K562 (cell line): ENCODE measurements around the gene SPTBN5. TPM values are rescaled to one million over a fixed set of nuclear protein-coding genes. Genes with fewer than 3 reads are reported as not detected.

Source experiments
- ATAC-seq: fragments of 200-7000 bp; cut with Tn5 transposase; 3 replicates; pipeline ENCODE4 v1.9.1; 2020; ENCODE audit warnings: moderate library complexity
- BruUV-seq: library from RNA; stranded (reverse); fragments of 400-500 nt; replicated peaks from 2 replicates; lab custom pipeline; 2021; lab: Mats Ljungman, UMichigan
- CTCF ChIA-PET: fragments of 300-600 bp; formaldehyde crosslinking; extraction: SDS; loops from one replicate; lab custom pipeline; 2021; ENCODE audit warnings: low intra/inter-chr PET ratio; lab: Yijun Ruan, JAX
- POLR2A ChIA-PET: fragments of 300-600, 350-650 bp; sonication (Branson Sonifier 250); formaldehyde crosslinking; extraction: SDS; loops from one replicate; lab custom pipeline; 2021; ENCODE audit warnings: antibody characterized with exemption, inconsistent platforms; lab: Yijun Ruan, JAX
- DNase-seq, 4 experiments: peaks; one replicate each; pipeline versions ENCODE4 v3.0.0 to v3.0.0-alpha.2; 2011 to 2018; ENCODE audit warnings: low spot score in 3 of 4, mixed read lengths in 3 of 4; ENCODE audit errors: extremely low read depth in 1 of 4
- FAIRE-seq: peaks from 2 replicates; lab custom pipeline; 2011; peaks lifted over from hg19 to GRCh38; lab: Jason Lieb, UNC
- H2AFZ ChIP-seq: 2 replicates; pipeline ENCODE4 v1.6.0; 2011; ENCODE audit warnings: low read depth, low read length, control low read depth, inconsistent platforms
- H3K27ac ChIP-seq: fragments of 200-600 bp; 3 replicates; pipeline ENCODE4 v1.8.0; 2011; ENCODE audit warnings: low read depth, mild to moderate bottlenecking, control low read depth, inconsistent platforms, low read length, moderate library complexity, mixed read lengths; ENCODE audit errors: extremely low read depth
- H3K27me3 ChIP-seq, 2 experiments: fragments of 300-600 bp in 1 of 2; 2 replicates in 1 of 2; 3 replicates in 1 of 2; pipeline versions ENCODE4 v1.6.0 to v1.8.0; 2011; ENCODE audit warnings: inconsistent platforms in 2 of 2, low read length in 2 of 2, mild to moderate bottlenecking in 1 of 2, mixed read lengths in 1 of 2, moderate library complexity in 1 of 2; ENCODE audit not compliant: control insufficient read depth in 2 of 2, insufficient read depth in 2 of 2
- H3K36me3 ChIP-seq: fragments of 300-600 bp; 3 replicates; pipeline ENCODE4 v1.8.0; 2011; ENCODE audit warnings: mild to moderate bottlenecking, low read length, inconsistent platforms; ENCODE audit not compliant: control insufficient read depth, insufficient read depth
- H3K4me1 ChIP-seq, 2 experiments: fragments of 200-600 bp in 1 of 2; replicated peaks in 1 of 2; 2 replicates in 1 of 2; 3 replicates in 1 of 2; pipeline versions ENCODE4 v1.5.1 to v1.8.0; 2011; ENCODE audit warnings: inconsistent platforms in 2 of 2, low read length in 2 of 2, mild to moderate bottlenecking in 1 of 2, mixed read lengths in 1 of 2, moderate library complexity in 1 of 2; ENCODE audit not compliant: control insufficient read depth in 2 of 2, insufficient read depth in 2 of 2
- H3K4me2 ChIP-seq: 2 replicates; pipeline ENCODE4 v1.6.1; 2011; ENCODE audit warnings: low read length, control low read depth, inconsistent platforms, mixed read lengths; ENCODE audit not compliant: insufficient read depth
- H3K4me3 ChIP-seq: fragments of 200-600 bp; sonication (generic), shearing (Covaris generic); 2 replicates; pipeline ENCODE4 v1.5.1; 2016; ENCODE audit warnings: control low read depth, inconsistent platforms
- H3K79me2 ChIP-seq: fragments of 200-600 bp; 3 replicates; pipeline ENCODE4 v1.8.0; 2011; ENCODE audit warnings: low read length, inconsistent platforms; ENCODE audit not compliant: control insufficient read depth, insufficient read depth
- H3K9ac ChIP-seq, 2 experiments: 2 replicates each; pipeline versions ENCODE4 v1.6.0 to v1.6.1; 2011; ENCODE audit warnings: low read depth in 2 of 2, low read length in 2 of 2, control low read depth in 1 of 2, inconsistent platforms in 1 of 2, mild to moderate bottlenecking in 1 of 2, mixed read lengths in 1 of 2; ENCODE audit not compliant: insufficient read depth in 1 of 2
- H3K9me1 ChIP-seq: one replicate; pipeline ENCODE4 v1.6.0; 2011; ENCODE audit warnings: inconsistent platforms, mild to moderate bottlenecking, low read length, moderate library complexity; ENCODE audit not compliant: control insufficient read depth, insufficient read depth
- H3K9me3 ChIP-seq: replicated peaks from 2 replicates; pipeline ENCODE4 v1.5.1; 2011; ENCODE audit warnings: low read depth, low read length, inconsistent platforms; ENCODE audit not compliant: control insufficient read depth, insufficient read depth
- H4K20me1 ChIP-seq: replicated peaks from 2 replicates; pipeline ENCODE4 v1.6.1; 2011; ENCODE audit warnings: low read length, inconsistent platforms, mixed read lengths; ENCODE audit not compliant: control insufficient read depth, insufficient read depth
- CHCHD3 ChIP-seq: fragments of 250-450 bp; sonication (Bioruptor Pico); IDR thresholded peaks from 2 replicates; pipeline ENCODE4 v2.1.2; 2022; ENCODE audit warnings: mild to moderate bottlenecking
- MYNN ChIP-seq, 2 experiments: sonication (generic); formaldehyde crosslinking in 1 of 2; IDR thresholded peaks; 2 replicates each; pipeline versions ENCODE4 v1.5.0 to v1.6.1; 2016 to 2020; ENCODE audit warnings: antibody characterized with exemption in 1 of 2, missing genetic modification reagents in 1 of 2
- POLR2H ChIP-seq: IDR thresholded peaks from 2 replicates; pipeline ENCODE4 v1.6.1; 2016; ENCODE audit warnings: missing genetic modification characterization, low read depth, mild to moderate bottlenecking, control low read depth, missing compliant biosample characterization, moderate library complexity
- RHOXF2B ChIP-seq: fragments of 250-450 bp; sonication (Bioruptor Pico); conservative IDR thresholded peaks from 2 replicates; pipeline ENCODE4 v1.5.1; 2021
- SNRNP70 ChIP-seq: fragments of 200-400 bp; formaldehyde crosslinking; optimal IDR thresholded peaks from 2 replicates; pipeline ENCODE3; 2017; ENCODE audit warnings: low read depth, low read length
- SOX6 ChIP-seq: fragments of 450-650 bp; IDR thresholded peaks from 2 replicates; pipeline ENCODE4 v1.6.1; 2014; ENCODE audit warnings: mild to moderate bottlenecking
- ZBTB7A ChIP-seq: IDR thresholded peaks from 2 replicates; pipeline ENCODE4 v1.6.1; 2011; ENCODE audit warnings: low read depth, mild to moderate bottlenecking, low read length, moderate library complexity, borderline replicate concordance; ENCODE audit not compliant: control insufficient read depth
- ZNF143 ChIP-seq: sonication (generic); formaldehyde crosslinking; IDR thresholded peaks from 2 replicates; pipeline ENCODE4 v1.9.0; 2022; ENCODE audit warnings: mild to moderate bottlenecking, missing genetic modification reagents
- ZNF224 ChIP-seq: sonication (generic); formaldehyde crosslinking; IDR thresholded peaks from 2 replicates; pipeline ENCODE4 v1.8.0; 2022; ENCODE audit warnings: mild to moderate bottlenecking, missing genetic modification reagents
- ZNF589 ChIP-seq: fragments of 200-800 bp; sonication (Bioruptor generic); IDR thresholded peaks from 2 replicates; pipeline ENCODE4 v1.6.1; 2016; ENCODE audit warnings: low read depth, missing genetic modification characterization, missing compliant biosample characterization
- WGBS: fragments of 100-300 bp; shearing (Covaris generic); methylation state at CpG from one replicate; pipeline ENCODE4 v1.1.6; 2016; ENCODE audit warnings: low coverage, mixed read lengths; ENCODE audit not compliant: insufficient coverage; ENCODE audit errors: missing lambda C conversion rate; 5-methylcytosine and 5-hydroxymethylcytosine counted together
- in situ Hi-C: fragments of 300-500 bp; cut with MboI; formaldehyde crosslinking; loops from 4 replicates; pipeline ENCODE4 v1.15.0; 2018; ENCODE audit warnings: inconsistent platforms, mixed read lengths
- intact Hi-C: fragments of 100-400 bp; cut with micrococcal nuclease; formaldehyde crosslinking; loops from 2 replicates; pipeline ENCODE4 v1.14.2; 2022
- polyA plus RNA-seq, 8 experiments: library from polyadenylated mRNA; depleted of rRNA in 4 of 8; stranded (reverse) in 5 of 8; unstranded in 3 of 8; fragments of >200 nt; fragmentation: Nextera tagmentation in 2 of 8; fragmentation: Illumina TruSeq in 1 of 8; extraction: Ambion mirVana in 2 of 8; extraction: Trizol in 1 of 8; gene quantifications; 2 replicates each; pipeline versions ENCODE4 v1.2.1 to v1.2.3, GENCODE V29; 2011 to 2014; ENCODE audit warnings: inconsistent platforms in 1 of 8, missing spikeins in 1 of 8
- total RNA-seq, 7 experiments: library from RNA; depleted of rRNA in 6 of 7; stranded (reverse); fragments of >200 nt in 6 of 7; fragmentation: Illumina TruSeq in 2 of 7; extraction: Trizol in 2 of 7; gene quantifications; 2 replicates each; pipeline versions ENCODE4 v1.2.1 to v1.2.3, GENCODE V29; 2011 to 2021; ENCODE audit warnings: low replicate concordance in 1 of 7
- TF ChIP-seq, protein P1 (sequence below): fragments of 450-650 bp; conservative IDR thresholded peaks from 2 replicates; pipeline ENCODE4 v1.6.1; 2016; ENCODE audit warnings: missing genetic modification characterization, low read depth, mild to moderate bottlenecking, missing compliant biosample characterization, moderate library complexity
- TF ChIP-seq, protein P2 (sequence below): fragments of 450-650 bp; formaldehyde crosslinking; conservative IDR thresholded peaks from 2 replicates; pipeline ENCODE4 v1.4.0; 2022; ENCODE audit warnings: mild to moderate bottlenecking, missing genetic modification characterization
- TF ChIP-seq, protein P3 (sequence below), 3 experiments: IDR thresholded peaks in 2 of 3; conservative IDR thresholded peaks in 1 of 3; 2 replicates each; pipeline ENCODE4 v1.5.1; 2011 to 2012; ENCODE audit warnings: low read length in 3 of 3, mild to moderate bottlenecking in 3 of 3, control low read depth in 2 of 3, improper control_type of control experiment in 1 of 3, inconsistent platforms in 1 of 3, low read depth in 1 of 3, mixed read lengths in 1 of 3, moderate library complexity in 1 of 3; ENCODE audit not compliant: insufficient read depth in 2 of 3
- TF ChIP-seq, protein P4 (sequence below): sonication (generic); formaldehyde crosslinking; IDR thresholded peaks from 2 replicates; pipeline ENCODE4 v1.9.0; 2022; ENCODE audit warnings: mild to moderate bottlenecking, missing genetic modification reagents

The SPTBN5 gene
- total and polyA plus RNA-seq, 9 of the 15 experiments (the other 6 are each of a cell fraction or from before 2014, with no cell fraction given): 0.02 TPM; not detected in 8

DNA sequence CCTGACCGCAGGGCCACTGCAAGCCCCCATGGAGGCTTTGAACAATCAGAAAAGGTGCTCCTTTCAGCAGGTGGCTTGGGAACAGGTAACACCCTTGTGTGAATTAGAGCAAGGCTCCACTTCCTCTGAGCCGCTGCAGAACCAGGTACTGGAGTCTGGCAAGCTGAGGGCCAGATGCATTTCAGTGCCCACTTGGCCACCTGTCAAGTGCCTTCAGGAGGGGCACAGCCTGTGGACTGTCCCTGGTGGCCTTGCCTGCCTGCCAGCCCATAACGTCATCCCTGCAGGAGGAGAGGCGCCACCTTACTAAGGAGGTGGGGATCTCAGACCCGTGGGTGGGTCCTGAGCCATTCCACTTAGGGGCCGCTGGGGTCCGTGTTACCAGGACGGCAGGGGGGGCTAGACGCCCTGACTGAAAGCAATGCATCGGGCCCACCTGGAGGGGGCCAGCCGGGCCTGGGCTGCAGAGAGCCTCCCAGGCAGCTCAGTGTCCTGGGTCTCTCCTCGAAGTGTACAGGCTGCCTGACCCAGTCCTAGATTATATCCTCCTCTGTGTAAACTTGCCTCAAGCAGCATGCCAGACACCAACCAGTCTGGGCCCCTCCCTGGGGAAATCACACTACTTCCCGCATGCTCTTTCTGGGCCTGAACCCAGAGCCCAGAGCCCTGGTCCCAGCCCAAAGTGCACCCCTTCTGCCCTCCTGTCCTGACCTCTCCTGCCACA lies 16.1 kb downstream of the SPTBN5 start:
- POLR2A ChIA-PET: interaction anchor here (0.7 to 1.0 kb wide), 2 partner anchors 52 to 76 kb away, joined by 4 to 5 read pairs; no protein-coding TSS in a partner anchor
- no peaks in the 10 kb centered on the region for H3K9me1 ChIP-seq
- TF ChIP-seq SNRNP70: no peak
- TF ChIP-seq, protein P1, sequence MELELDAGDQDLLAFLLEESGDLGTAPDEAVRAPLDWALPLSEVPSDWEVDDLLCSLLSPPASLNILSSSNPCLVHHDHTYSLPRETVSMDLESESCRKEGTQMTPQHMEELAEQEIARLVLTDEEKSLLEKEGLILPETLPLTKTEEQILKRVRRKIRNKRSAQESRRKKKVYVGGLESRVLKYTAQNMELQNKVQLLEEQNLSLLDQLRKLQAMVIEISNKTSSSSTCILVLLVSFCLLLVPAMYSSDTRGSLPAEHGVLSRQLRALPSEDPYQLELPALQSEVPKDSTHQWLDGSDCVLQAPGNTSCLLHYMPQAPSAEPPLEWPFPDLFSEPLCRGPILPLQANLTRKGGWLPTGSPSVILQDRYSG (tag): no peak
- TF ChIP-seq RHOXF2B: no peak
- TF ChIP-seq POLR2H (tag): no peak
- no peak for TF ChIP-seq MYNN (IDR thresholded peaks at IDR 0.05)
- no peak for TF ChIP-seq MYNN (CRISPR knock-in tag; IDR thresholded peaks at IDR 0.05)
- TF ChIP-seq, protein P2, sequence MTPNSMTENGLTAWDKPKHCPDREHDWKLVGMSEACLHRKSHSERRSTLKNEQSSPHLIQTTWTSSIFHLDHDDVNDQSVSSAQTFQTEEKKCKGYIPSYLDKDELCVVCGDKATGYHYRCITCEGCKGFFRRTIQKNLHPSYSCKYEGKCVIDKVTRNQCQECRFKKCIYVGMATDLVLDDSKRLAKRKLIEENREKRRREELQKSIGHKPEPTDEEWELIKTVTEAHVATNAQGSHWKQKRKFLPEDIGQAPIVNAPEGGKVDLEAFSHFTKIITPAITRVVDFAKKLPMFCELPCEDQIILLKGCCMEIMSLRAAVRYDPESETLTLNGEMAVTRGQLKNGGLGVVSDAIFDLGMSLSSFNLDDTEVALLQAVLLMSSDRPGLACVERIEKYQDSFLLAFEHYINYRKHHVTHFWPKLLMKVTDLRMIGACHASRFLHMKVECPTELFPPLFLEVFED (CRISPR knock-in tag): no peak
- no peak for TF ChIP-seq ZNF589
- TF ChIP-seq, protein P3, sequence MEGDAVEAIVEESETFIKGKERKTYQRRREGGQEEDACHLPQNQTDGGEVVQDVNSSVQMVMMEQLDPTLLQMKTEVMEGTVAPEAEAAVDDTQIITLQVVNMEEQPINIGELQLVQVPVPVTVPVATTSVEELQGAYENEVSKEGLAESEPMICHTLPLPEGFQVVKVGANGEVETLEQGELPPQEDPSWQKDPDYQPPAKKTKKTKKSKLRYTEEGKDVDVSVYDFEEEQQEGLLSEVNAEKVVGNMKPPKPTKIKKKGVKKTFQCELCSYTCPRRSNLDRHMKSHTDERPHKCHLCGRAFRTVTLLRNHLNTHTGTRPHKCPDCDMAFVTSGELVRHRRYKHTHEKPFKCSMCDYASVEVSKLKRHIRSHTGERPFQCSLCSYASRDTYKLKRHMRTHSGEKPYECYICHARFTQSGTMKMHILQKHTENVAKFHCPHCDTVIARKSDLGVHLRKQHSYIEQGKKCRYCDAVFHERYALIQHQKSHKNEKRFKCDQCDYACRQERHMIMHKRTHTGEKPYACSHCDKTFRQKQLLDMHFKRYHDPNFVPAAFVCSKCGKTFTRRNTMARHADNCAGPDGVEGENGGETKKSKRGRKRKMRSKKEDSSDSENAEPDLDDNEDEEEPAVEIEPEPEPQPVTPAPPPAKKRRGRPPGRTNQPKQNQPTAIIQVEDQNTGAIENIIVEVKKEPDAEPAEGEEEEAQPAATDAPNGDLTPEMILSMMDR (IDR thresholded peaks at IDR 0.05 in 2 of 3, conservative IDR thresholded peaks at IDR 0.05 in 1 of 3; ENCODE audit: insufficient read depth in 2 of 3, low read depth in 1 of 3, low read length in 3 of 3): peak; percentile 30 to 89 (median 36); a peak in 4 of 6 replicates
- TF ChIP-seq, protein P4, sequence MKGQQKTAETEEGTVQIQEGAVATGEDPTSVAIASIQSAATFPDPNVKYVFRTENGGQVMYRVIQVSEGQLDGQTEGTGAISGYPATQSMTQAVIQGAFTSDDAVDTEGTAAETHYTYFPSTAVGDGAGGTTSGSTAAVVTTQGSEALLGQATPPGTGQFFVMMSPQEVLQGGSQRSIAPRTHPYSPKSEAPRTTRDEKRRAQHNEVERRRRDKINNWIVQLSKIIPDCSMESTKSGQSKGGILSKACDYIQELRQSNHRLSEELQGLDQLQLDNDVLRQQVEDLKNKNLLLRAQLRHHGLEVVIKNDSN: no peak
- no peak for TF ChIP-seq CHCHD3
- TF ChIP-seq ZBTB7A: peak; percentile 37; the same call in 1 of the 2 replicates
- no peak for TF ChIP-seq ZNF224 (CRISPR knock-in tag)
- no peak for TF ChIP-seq SOX6
- TF ChIP-seq ZNF143: no peak

More for the DNA sequence above, 16.1 kb downstream of the SPTBN5 start:
- BruUV-seq: no TSS peak
- no peaks in the 10 kb centered on the region for H3K9me3 ChIP-seq
- WGBS: 6% methylated on average over 13 of the region's 13 CpGs
- no peak overlapping the region for H3K27ac ChIP-seq
- H3K27me3 ChIP-seq: peaks cover 44 to 92% of the 10 kb centered on the region in 2 experiments; a peak in 4 of 5 replicates
- ATAC-seq (peak; percentile 42), DNase-seq (peak; percentile 33 to 68 (median 60)), FAIRE-seq (no peak)
- intact Hi-C loops: no loop called here
- CTCF ChIA-PET: no interaction called here
- no peak overlapping the region for H2AFZ ChIP-seq
- peaks cover 16% of the 10 kb centered on the region; the same call in 1 of the 2 replicates for H4K20me1 ChIP-seq
- no peak overlapping the region for H3K4me2 ChIP-seq
- H3K9ac ChIP-seq: peak overlapping the region in 1 of 2 experiments; percentile 45; a peak in 1 of 4 replicates
- H3K4me1 ChIP-seq: peaks cover 2 to 35% of the 10 kb centered on the region in 2 experiments; a peak in 3 of 5 replicates
- in situ Hi-C loops: no loop called here
- H3K36me3 ChIP-seq: no peaks in the 10 kb centered on the region
- no peaks in the 10 kb centered on the region for H3K79me2 ChIP-seq
- H3K4me3 ChIP-seq: no peak overlapping the region
